ENCODE measurements around the gene DOCK3.
"Not testable (repeated sequence)": the region's sequence is repeated elsewhere in the genome, so short reads cannot be mapped to it uniquely, and the experiment has no call there.

DOCK3 gene

GRCh38 chr3:51224283-51224682, 549.6 kb downstream of the DOCK3 start:
- DNase-seq (ENCODE audit: low read depth in 3 of 3) = no peak

GRCh38 chr3:51224843-51225242, 550.1 kb downstream of the DOCK3 start:
- no peak for DNase-seq (ENCODE audit: low read depth in 3 of 3)

GRCh38 chr3:51242939-51243338, 568.2 kb downstream of the DOCK3 start:
- DNase-seq (ENCODE audit: low read depth in 3 of 3) = no peak

- no peak for DNase-seq (ENCODE audit: low read depth in 3 of 3)
These were observed 569.2 kb downstream of the DOCK3 start for GRCh38 chr3:51243924-51244323.

- DNase-seq (ENCODE audit: low read depth in 3 of 3) = no peak
These were observed 571.1 kb downstream of the DOCK3 start for GRCh38 chr3:51245867-51246266.

- DNase-seq (ENCODE audit: low read depth in 3 of 3) = no peak
These were observed 583.1 kb downstream of the DOCK3 start for GRCh38 chr3:51257870-51258269.

- DNase-seq (ENCODE audit: low read depth in 3 of 3) = not testable (repeated sequence)
These were observed 589.4 kb downstream of the DOCK3 start for GRCh38 chr3:51264166-51264565.

GRCh38 chr3:51268132-51268531, 593.4 kb downstream of the DOCK3 start:
- no peak for DNase-seq (ENCODE audit: low read depth in 3 of 3)

- DNase-seq (ENCODE audit: low read depth in 3 of 3) = no peak
These were observed 594.7 kb downstream of the DOCK3 start for GRCh38 chr3:51269466-51269865.

- DNase-seq (ENCODE audit: low read depth in 3 of 3) = no peak
These were observed 595.8 kb downstream of the DOCK3 start for GRCh38 chr3:51270559-51270958.

- DNase-seq (ENCODE audit: low read depth in 3 of 3) = no peak
These were observed 596.4 kb downstream of the DOCK3 start for GRCh38 chr3:51271172-51271571.

GRCh38 chr3:51274052-51274451, 599.3 kb downstream of the DOCK3 start:
- DNase-seq (ENCODE audit: low read depth in 3 of 3) = no peak

- no peak for DNase-seq (ENCODE audit: low read depth in 3 of 3)
These were observed 600.5 kb downstream of the DOCK3 start for GRCh38 chr3:51275111-51275805.

- no peak for DNase-seq (ENCODE audit: low read depth in 3 of 3)
These were observed 601.3 kb downstream of the DOCK3 start for GRCh38 chr3:51276046-51276445.

GRCh38 chr3:51279448-51279847, 604.7 kb downstream of the DOCK3 start:
- DNase-seq (ENCODE audit: low read depth in 3 of 3) = no peak

- no peak for DNase-seq (ENCODE audit: low read depth in 3 of 3)
These were observed 605.4 kb downstream of the DOCK3 start for GRCh38 chr3:51280176-51280575.

- no peak for DNase-seq (ENCODE audit: low read depth in 3 of 3)
These were observed 608.2 kb downstream of the DOCK3 start for GRCh38 chr3:51282931-51283330.

- no peak for DNase-seq (ENCODE audit: low read depth in 3 of 3)
These were observed 608.7 kb downstream of the DOCK3 start for GRCh38 chr3:51283421-51283820.

- DNase-seq (ENCODE audit: low read depth in 3 of 3) = no peak
These were observed 620.9 kb downstream of the DOCK3 start for GRCh38 chr3:51295625-51296024.

- no peak for DNase-seq (ENCODE audit: low read depth in 3 of 3)
These were observed 622.6 kb downstream of the DOCK3 start for GRCh38 chr3:51297333-51297732.

GRCh38 chr3:51304230-51304629, 629.5 kb downstream of the DOCK3 start:
- DNase-seq (ENCODE audit: low read depth in 3 of 3) = no peak

GRCh38 chr3:51306093-51306492, 631.4 kb downstream of the DOCK3 start:
- DNase-seq (ENCODE audit: low read depth in 3 of 3) = no peak

GRCh38 chr3:51307458-51307857, 632.7 kb downstream of the DOCK3 start:
- no peak for DNase-seq (ENCODE audit: low read depth in 3 of 3)

- DNase-seq (ENCODE audit: low read depth in 3 of 3) = not testable (repeated sequence)
These were observed 633.3 kb downstream of the DOCK3 start for GRCh38 chr3:51307945-51308607.

All from stimulated activated CD4-positive, alpha-beta T cell treated with anti-CD3 and anti-CD28 coated beads, TNF-alpha, amount 100 ng/mL, for 24 hours (primary cell).